Ovary (tissue), 9 donors: ENCODE results near the gene UNC5A. TPM values are rescaled to one million over a fixed set of nuclear protein-coding genes. Genes with fewer than 3 reads are reported as not detected.
A peak's percentile ranks its signal among the peaks of the same experiment; 100 is the strongest.

Source experiments
- DNase-seq, 5 donors: peaks; one replicate each; pipeline ENCODE4 v3.0.0-alpha.2; 2019 to 2020
- H3K27ac ChIP-seq, 2 donors: fragments of 200-600 bp; one replicate each; pipeline versions ENCODE4 v1.5.1 to v1.8.0; 2019 to 2022
- H3K27me3 ChIP-seq: fragments of 200-600 bp; one replicate; pipeline ENCODE4 v1.8.0; 2022
- H3K36me3 ChIP-seq: fragments of 200-600 bp; sonication (generic); one replicate; pipeline ENCODE4 v1.5.1; 2019
- H3K4me1 ChIP-seq: one replicate; pipeline ENCODE4 v1.8.1; 2013; ENCODE audit warnings: mild to moderate bottlenecking, moderate library complexity; ENCODE audit not compliant: insufficient read depth
- H3K4me3 ChIP-seq: fragments of 200-600 bp; sonication (generic); one replicate; pipeline ENCODE4 v1.5.1; 2017
- H3K9me3 ChIP-seq, 2 donors: fragments of 200-600 bp in 1 of 2; sonication (generic) in 1 of 2; one replicate each; pipeline versions ENCODE4 v1.5.1 to v1.8.1; 2013 to 2019; ENCODE audit warnings: mild to moderate bottlenecking in 1 of 2, moderate library complexity in 1 of 2
- CTCF ChIP-seq, 3 donors: fragments of 450-650 bp in 2 of 3; fragments of 200-600 bp in 1 of 3; IDR thresholded peaks; one replicate each; pipeline versions ENCODE4 v1.5.1 to v1.8.0; 2016 to 2022; ENCODE audit warnings: antibody characterized with exemption in 3 of 3, mild to moderate bottlenecking in 1 of 3
- EP300 ChIP-seq: sonication (generic); formaldehyde crosslinking; IDR thresholded peaks from one replicate; pipeline ENCODE4 v1.6.1; 2017; ENCODE audit warnings: antibody characterized with exemption
- POLR2A ChIP-seq: fragments of 450-650 bp; IDR thresholded peaks from one replicate; pipeline ENCODE4 v1.6.1; 2017; ENCODE audit warnings: antibody characterized with exemption, mild to moderate bottlenecking, moderate library complexity
- WGBS, 3 donors: extraction: QIAGEN DNeasy Blood & Tissue Kit in 1 of 3; methylation state at CpG; one replicate each; pipeline versions ENCODE4 v1.1.5 to v1.1.7; 2013 to 2017; 5-methylcytosine and 5-hydroxymethylcytosine counted together
- intact Hi-C, 4 donors: fragments of 100-400 bp; cut with DNase I; formaldehyde crosslinking; loops; one replicate each; pipeline versions ENCODE4 v1.11.0 to v1.15.1; 2022 to 2023
- polyA plus RNA-seq, 2 donors: library from polyadenylated mRNA; stranded (reverse); fragments of 200-250 nt in 1 of 2; fragments of 350-450 nt in 1 of 2; fragmentation: Illumina TruSeq in 1 of 2; extraction: RNeasy Lipid Tissue Mini Kit (QIAGEN cat#74804) in 1 of 2; gene quantifications; one replicate each; pipeline ENCODE4 v1.2.3, GENCODE V29; 2013 to 2014
- total RNA-seq, 7 donors: library from RNA; depleted of rRNA in 2 of 7; stranded (reverse); fragments of >200 nt in 2 of 7; fragmentation: NEBNext Ultra II Directional in 3 of 7; extraction: Animal tissue kit (Norgen Biotek cat#: 25700) in 3 of 7; gene quantifications; one replicate each; pipeline versions ENCODE4 v1.1.0 to v1.2.4, GENCODE V29; 2016 to 2023
- donor health status: DM: no; HTN: no; CAD: no; lungs with moderate emphysema.
- donor health status: DM: no; HTN: no; CAD: no.
- donor health status: Bipolar disorder and iron deficiency.
- donor health status: DM: yes; HTN: yes; CAD: no.
- donor health status: DM: no; HTN: no; CAD: no.
- donor health status: DM: yes; HTN: yes; CAD: no.

Gene UNC5A
- total and polyA plus RNA-seq, 9 donors, result 0.08 to 0.82 (median 0.26) TPM; not detected in 1

- no peaks in the 10 kb centered on the region for H3K4me1 ChIP-seq
- no peaks in the 10 kb centered on the region for H3K27me3 ChIP-seq
- no peak overlapping the region for H3K27ac ChIP-seq
- H3K4me3 ChIP-seq, result no peak overlapping the region
- TF ChIP-seq CTCF (IDR thresholded peaks at IDR 0.05) (no peak), EP300 (no peak), POLR2A (no peak)
- DNase-seq, result no peak
- H3K36me3 ChIP-seq, result no peaks in the 10 kb centered on the region
- no peaks in the 10 kb centered on the region for H3K9me3 ChIP-seq
- intact Hi-C loops, result no loop called here
- 0 to 3% (median 0%) methylated on average over 1 of the region's 1 CpG for WGBS, 3 donors
Observed at GRCh38 chr5:176806137-176806536, 4.2 kb upstream of the UNC5A start.

- no peaks in the 10 kb centered on the region for H3K27me3 ChIP-seq
Observed at GRCh38 chr5:176809544-176810080, 747 bp upstream of the UNC5A start.

GRCh38 chr5:176810687-176811501 lies 535 bp downstream of the UNC5A start:
- no peak for DNase-seq
- intact Hi-C loops, result no loop called here
- TF ChIP-seq POLR2A, result no peak
- TF ChIP-seq CTCF (IDR thresholded peaks at IDR 0.05), result no peak
- no peak for TF ChIP-seq EP300
- Histone ChIP-seq H3K9me3 (no peaks in the 10 kb centered on the region), H3K4me1 (no peaks in the 10 kb centered on the region), H3K4me3 (peak overlapping the region; percentile 12), H3K36me3 (no peaks in the 10 kb centered on the region), H3K27ac (no peak overlapping the region), H3K27me3 (no peaks in the 10 kb centered on the region)
- 2 to 4% (median 2%) methylated on average over 36 to 68 of the region's 68 CpGs for WGBS, 3 donors

More at GRCh38 chr5:176809544-176810080, 747 bp upstream of the UNC5A start:
- no peak for TF ChIP-seq CTCF (IDR thresholded peaks at IDR 0.05)
- no peak for TF ChIP-seq EP300
- TF ChIP-seq POLR2A, result no peak
- Histone ChIP-seq H3K9me3 (no peaks in the 10 kb centered on the region), H3K27ac (no peak overlapping the region), H3K4me3 (no peak overlapping the region), H3K36me3 (no peaks in the 10 kb centered on the region), H3K4me1 (no peaks in the 10 kb centered on the region)
- intact Hi-C loops, result no loop called here
- no peak for DNase-seq
- 0 to 1% (median 1%) methylated on average over 24 to 48 of the region's 48 CpGs for WGBS, 3 donors

- H3K9me3 ChIP-seq, result no peaks in the 10 kb centered on the region
- H3K27ac ChIP-seq, result no peak overlapping the region
- intact Hi-C loops, result no loop called here
Observed at GRCh38 chr5:176812269-176813259, 2.2 kb downstream of the UNC5A start.

More at GRCh38 chr5:176812269-176813259, 2.2 kb downstream of the UNC5A start:
- TF ChIP-seq CTCF (IDR thresholded peaks at IDR 0.05) (no peak), POLR2A (no peak), EP300 (no peak)
- no peaks in the 10 kb centered on the region for H3K4me1 ChIP-seq
- no peaks in the 10 kb centered on the region for H3K36me3 ChIP-seq
- H3K27me3 ChIP-seq, result no peaks in the 10 kb centered on the region
- H3K4me3 ChIP-seq, result no peak overlapping the region
- DNase-seq, result no peak
- 27 to 30% (median 29%) methylated on average over 37 of the region's 37 CpGs for WGBS, 3 donors
